ENCODE results near the gene PTPRT.

PTPRT gene

GRCh38 chr20:42604998-42605956, 584.4 kb downstream of the PTPRT start:
- DNase-seq, result no peak

GRCh38 chr20:42603655-42604054, 586.1 kb downstream of the PTPRT start:
- no peak for DNase-seq

- no peak for DNase-seq
Observed at GRCh38 chr20:42598581-42598980, 591.1 kb downstream of the PTPRT start.

DNA sequence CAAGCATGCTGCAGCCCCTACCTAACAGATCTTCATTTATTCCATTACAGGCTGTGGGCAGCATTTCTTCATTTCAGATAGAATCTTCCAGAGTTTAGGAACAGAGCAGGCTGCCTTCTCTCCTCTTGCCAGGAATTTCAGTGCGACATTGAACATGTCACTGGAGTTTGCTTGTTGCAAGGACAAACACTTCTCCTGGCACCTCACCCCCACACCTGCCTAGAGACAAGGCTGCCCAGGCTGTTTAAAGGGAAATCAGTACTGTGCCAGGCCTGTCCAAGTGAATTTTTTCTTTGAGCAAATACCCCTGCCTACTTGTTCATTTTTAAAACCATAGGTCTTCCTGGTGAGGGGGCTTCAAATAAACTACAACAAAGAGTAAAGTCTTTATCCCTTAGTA, 594.1 kb downstream of the PTPRT start:
- DNase-seq, result no peak

DNA sequence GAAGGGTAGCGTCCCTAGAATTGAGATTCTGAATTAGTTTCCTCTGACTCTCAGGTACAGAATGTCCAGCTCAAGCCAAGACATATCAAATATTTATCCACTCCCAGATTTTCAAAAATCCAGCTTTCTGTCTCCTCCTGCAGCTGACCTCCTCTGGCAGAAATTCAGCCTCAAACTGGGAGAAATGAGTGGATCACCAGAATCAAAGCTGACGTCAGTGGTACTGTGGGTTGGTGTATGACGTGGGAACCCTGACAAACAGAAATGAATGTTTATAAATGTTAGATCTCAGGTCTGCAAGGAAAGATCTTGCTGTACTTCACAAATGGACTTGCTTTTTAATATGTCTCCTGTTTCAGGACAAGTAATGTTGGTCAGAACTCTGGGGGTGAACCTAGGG, 595.0 kb downstream of the PTPRT start:
- no peak for DNase-seq

DNA sequence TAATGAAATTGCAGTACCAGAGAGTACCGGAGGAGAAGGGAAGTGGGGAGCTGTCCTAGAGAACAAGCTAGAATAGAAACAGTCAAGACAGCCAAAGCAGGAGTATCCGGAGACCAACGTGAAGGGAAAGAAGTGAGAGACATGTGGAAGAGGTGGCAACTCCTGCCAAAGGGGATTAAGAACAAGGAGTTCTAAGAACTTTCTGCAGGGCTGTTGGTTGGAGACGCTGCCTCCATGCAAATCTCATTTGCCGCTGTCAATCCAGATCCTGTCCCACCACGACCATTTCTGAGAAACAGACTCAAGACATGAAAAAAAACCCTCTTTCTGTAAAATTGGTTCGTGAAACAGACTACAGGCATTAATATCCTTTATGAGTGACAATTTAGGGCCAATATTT, 595.7 kb downstream of the PTPRT start:
- no peak for DNase-seq

DNA sequence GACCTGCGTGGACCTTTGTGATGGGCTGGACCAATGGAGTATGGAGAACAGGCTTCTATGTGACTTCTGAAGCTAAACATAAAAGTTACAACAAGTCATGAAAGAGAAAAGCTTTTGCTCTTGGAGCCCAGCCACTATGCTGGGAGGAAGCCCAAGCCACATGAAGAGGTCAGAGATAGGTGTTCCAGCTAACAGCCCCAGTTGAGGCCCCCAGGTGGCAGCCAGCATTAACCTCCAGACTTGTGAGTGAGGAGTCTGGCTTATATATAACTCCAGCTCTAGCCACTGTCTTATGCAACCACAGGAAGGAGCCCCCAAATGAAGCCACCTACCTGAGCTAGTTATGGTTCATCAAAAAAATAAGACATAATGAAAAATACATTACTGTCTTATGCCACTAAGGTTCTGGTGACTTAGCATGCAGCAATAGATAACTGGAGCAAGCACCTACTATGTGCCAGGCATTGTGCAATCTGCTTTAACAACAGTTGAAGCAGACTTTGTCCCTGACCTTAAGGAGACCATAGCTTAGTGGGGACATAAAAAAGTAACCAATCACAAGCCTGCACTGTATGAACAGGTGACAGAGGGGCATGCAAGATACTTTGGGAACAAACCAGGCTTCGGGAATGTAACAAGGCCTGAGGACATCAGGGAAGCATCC, 599.6 kb downstream of the PTPRT start:
- no peak for DNase-seq

- no peak for DNase-seq
Observed at GRCh38 chr20:42588847-42589246, 600.9 kb downstream of the PTPRT start.

- no peak for DNase-seq
Observed at GRCh38 chr20:42587427-42587826, 602.3 kb downstream of the PTPRT start.

DNA sequence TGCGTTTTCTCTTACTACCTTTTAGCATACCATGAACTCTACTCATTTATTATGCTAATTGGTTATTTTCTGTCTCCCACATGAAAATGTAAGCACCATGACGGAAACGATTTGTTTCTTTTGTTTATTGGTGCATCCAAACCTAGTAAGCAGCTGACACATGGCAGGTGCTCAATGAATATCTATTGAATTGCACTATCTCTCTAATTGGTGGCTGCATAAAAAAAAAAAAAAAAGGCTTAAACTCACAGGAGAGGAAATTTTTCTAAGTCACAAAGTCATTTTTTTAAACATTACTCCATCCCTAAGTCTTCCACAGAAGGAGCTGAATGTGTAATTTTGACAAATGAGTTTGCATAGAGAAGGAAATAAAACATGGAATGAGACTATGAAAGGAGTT, 608.4 kb downstream of the PTPRT start:
- DNase-seq, result no peak

DNA sequence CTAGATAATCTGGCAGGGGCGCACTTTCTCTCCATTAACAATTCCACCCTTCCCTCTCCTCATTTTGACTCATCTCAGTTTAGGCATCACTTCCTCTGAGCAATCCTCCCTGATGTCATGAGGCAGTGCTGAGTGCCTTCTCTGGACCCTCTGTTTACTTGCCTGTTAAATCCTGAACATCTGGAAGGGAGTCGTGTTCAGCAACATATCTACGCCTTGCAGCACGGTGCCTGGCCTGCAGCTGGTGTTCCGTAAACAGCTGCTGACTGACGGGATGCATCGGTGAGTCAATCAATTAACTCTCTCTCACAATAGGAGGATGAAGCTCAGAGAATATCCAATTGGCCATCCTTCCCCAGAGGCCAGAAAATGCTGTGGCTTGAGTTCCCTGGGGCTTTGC, 613.5 kb downstream of the PTPRT start:
- no peak for DNase-seq

GRCh38 chr20:42572320-42573016, 617.2 kb downstream of the PTPRT start:
- no peak for DNase-seq

DNA sequence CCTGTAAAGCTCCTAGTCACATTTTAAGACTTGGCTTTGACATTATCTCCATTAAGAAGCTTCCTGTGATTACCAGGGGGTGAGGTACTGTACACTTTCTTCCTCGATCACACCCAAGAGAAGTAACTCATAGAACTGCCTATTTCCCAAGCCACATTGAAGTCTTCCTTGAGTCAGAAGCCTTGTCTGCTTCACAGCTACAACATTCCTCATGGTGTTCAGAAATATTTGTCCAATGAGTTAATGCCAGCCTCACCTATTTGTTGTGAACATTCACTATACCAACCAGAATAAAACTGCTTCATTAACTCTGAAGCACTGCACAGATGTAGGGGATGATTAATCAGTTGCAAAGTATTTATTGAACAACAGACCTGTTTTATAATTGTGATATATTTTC, 622.3 kb downstream of the PTPRT start:
- no peak for DNase-seq

DNA sequence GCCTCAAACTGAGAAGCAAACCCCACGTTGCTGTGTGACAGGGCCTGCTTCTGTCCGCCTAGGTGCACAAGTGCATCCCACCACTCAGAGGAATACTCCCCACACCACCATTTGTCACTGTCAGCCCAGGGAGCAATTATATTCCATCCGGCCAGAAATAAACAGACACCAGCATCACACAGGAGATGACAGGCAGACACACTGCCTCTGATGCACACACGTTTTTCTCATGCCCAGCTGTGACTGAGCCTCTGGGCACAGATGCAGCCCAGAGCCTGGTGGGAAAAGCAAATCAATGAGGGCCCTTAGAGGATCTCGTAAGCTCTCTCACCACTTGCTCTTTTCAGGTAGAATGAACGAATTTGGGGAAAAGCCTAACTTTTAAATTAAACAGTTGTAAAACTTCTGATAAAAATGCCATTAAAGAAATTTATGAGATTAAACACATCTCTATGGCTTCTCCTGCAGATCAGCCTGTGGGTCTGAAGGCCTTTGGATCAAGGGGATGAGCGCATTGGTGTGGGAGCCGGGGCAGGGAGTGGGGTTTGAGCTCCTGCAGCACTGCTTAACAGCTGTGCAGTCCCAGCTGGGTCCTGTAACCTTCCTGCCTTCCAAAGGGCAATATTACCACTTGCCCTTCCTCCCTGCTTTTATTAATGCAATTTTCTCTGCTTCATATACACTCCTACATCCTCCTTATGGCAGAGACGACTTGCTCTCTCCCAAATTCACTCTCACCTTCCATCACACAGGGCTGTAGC, 624.3 kb downstream of the PTPRT start:
- DNase-seq, result no peak

- no peak for DNase-seq
Observed at GRCh38 chr20:42559665-42560064, 630.0 kb downstream of the PTPRT start.

GRCh38 chr20:42556575-42556974, 633.1 kb downstream of the PTPRT start:
- no peak for DNase-seq

GRCh38 chr20:42553374-42553773, 636.3 kb downstream of the PTPRT start:
- no peak for DNase-seq

DNA sequence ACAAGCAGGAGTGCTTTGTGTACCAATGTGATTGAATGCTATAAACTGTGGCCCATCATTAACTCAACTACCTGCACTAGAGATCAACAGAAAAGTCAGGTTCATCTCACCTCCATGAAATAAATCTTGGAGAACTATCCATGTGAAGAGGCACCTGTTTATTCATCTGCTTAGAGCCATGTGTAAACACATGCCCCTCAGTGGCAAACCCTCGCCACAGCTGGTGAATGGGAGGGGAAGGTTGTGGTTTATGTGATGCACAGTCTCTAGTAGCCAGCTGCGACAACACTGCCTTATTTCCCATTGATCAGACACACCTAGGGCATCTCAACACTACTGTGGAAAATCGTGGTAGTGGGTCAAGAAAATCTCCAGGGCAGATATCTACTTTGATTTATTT, 640.2 kb downstream of the PTPRT start:
- no peak for DNase-seq

DNA sequence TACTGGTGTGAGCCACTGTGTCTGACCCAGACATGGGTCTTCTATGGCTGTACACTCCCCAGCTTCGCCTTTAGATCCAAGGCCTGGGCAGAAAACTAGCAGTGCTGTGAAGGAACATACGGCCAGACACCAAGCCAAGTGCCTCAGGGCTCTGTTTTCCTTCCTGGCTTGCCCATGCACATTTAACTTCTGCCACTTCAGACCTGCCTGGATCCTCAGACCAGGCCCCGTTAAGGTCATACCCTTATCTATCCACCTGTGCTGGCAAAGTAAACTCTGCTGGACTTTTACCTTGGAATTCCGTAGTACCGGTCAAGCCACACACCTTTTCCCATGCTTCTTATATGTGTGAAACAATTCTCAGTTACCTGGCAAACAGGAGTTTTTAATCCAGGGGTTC, 644.8 kb downstream of the PTPRT start:
- no peak for DNase-seq

- no peak for DNase-seq
Observed at GRCh38 chr20:42532831-42533230, 656.9 kb downstream of the PTPRT start.

- no peak for DNase-seq
Observed at GRCh38 chr20:42531508-42531961, 658.2 kb downstream of the PTPRT start.

GRCh38 chr20:42530855-42531448, 658.8 kb downstream of the PTPRT start:
- DNase-seq, result no peak

Data from activated effector memory CD4-positive, alpha-beta T cell treated with Interleukin-2 at 50 U/mL for 16 hours (primary cell).